A673 (cell line): ENCODE measurements around the gene VAT1L. TPM values are rescaled to one million over a fixed set of nuclear protein-coding genes. Genes with fewer than 3 reads are reported as not detected.

Experiments
- BruUV-seq: library from RNA; stranded (reverse); fragments of 400-500 nt; replicated peaks from 2 replicates; lab custom pipeline; 2021; lab: Mats Ljungman, UMichigan
- CTCF ChIA-PET: fragments of 300-600 bp; sonication (Branson Sonifier 250); formaldehyde crosslinking; loops from one replicate; lab custom pipeline; 2022; ENCODE audit warnings: antibody characterized with exemption; lab: Charles Lee
- POLR2A ChIA-PET: fragments of 300-600 bp; sonication (Branson Sonifier 250); formaldehyde crosslinking; loops from one replicate; lab custom pipeline; 2022; ENCODE audit warnings: antibody characterized with exemption; ENCODE audit not compliant: low non-redundant PET; lab: Charles Lee
- DNase-seq: peaks from one replicate; pipeline ENCODE4 v3.0.0-alpha.2; 2015; ENCODE audit warnings: low spot score
- H3K27ac ChIP-seq: fragments of 200-600 bp; sonication (generic); 2 replicates; pipeline ENCODE4 v1.5.1; 2016; ENCODE audit warnings: mixed run types, low read depth, mild to moderate bottlenecking, mixed read lengths, antibody characterized with exemption, low read length; ENCODE audit not compliant: poor library complexity, severe bottlenecking
- H3K27me3 ChIP-seq: fragments of 200-600 bp; sonication (generic); replicated peaks from 2 replicates; pipeline ENCODE4 v1.6.1; 2017; ENCODE audit warnings: mixed run types, low read depth, mild to moderate bottlenecking, mixed read lengths, antibody characterized with exemption, low read length; ENCODE audit not compliant: insufficient read depth, poor library complexity
- H3K36me3 ChIP-seq: fragments of 200-600 bp; sonication (generic); 2 replicates; pipeline ENCODE4 v1.6.1; 2016; ENCODE audit warnings: mixed run types, mild to moderate bottlenecking, mixed read lengths, antibody characterized with exemption, low read length; ENCODE audit not compliant: insufficient read depth, poor library complexity, severe bottlenecking
- H3K4me1 ChIP-seq: fragments of 200-600 bp; sonication (generic); 2 replicates; pipeline ENCODE4 v1.6.1; 2017; ENCODE audit warnings: mixed run types, mild to moderate bottlenecking, mixed read lengths, antibody characterized with exemption, low read length; ENCODE audit not compliant: insufficient read depth, poor library complexity, severe bottlenecking
- H3K4me3 ChIP-seq: fragments of 200-600 bp; sonication (generic); 2 replicates; pipeline ENCODE4 v1.5.1; 2016; ENCODE audit warnings: low read depth, mixed run types, mild to moderate bottlenecking, mixed read lengths, low read length; ENCODE audit not compliant: poor library complexity, severe bottlenecking
- H3K9me3 ChIP-seq: fragments of 200-600 bp; sonication (generic); 2 replicates; pipeline ENCODE4 v1.6.1; 2016; ENCODE audit warnings: mixed run types, low read depth, mild to moderate bottlenecking, mixed read lengths, antibody characterized with exemption, low read length; ENCODE audit not compliant: poor library complexity, severe bottlenecking
- CTCF ChIP-seq: fragments of 300-800, 200-600 bp; sonication (generic); conservative IDR thresholded peaks from 2 replicates; pipeline ENCODE4 v1.5.1; 2017; ENCODE audit warnings: low read depth, mild to moderate bottlenecking, antibody characterized with exemption, low read length, moderate library complexity, mixed read lengths
- EZH2 ChIP-seq: fragments of 200-600 bp; sonication (generic); IDR thresholded peaks from 2 replicates; pipeline ENCODE4 v1.6.1; 2017; ENCODE audit warnings: borderline replicate concordance, low read depth, mild to moderate bottlenecking, mixed read lengths, antibody characterized with exemption, low read length; ENCODE audit not compliant: poor library complexity, severe bottlenecking
- intact Hi-C: fragments of 100-400 bp; cut with micrococcal nuclease; formaldehyde crosslinking; loops from one replicate; pipeline ENCODE4 v1.10.0; 2022; ENCODE audit not compliant: unreplicated experiment
- total RNA-seq: library from RNA; stranded (reverse); gene quantifications from 2 replicates; pipeline ENCODE4 v1.2.3, GENCODE V29; 2021

The VAT1L gene
- total RNA-seq, 1 experiment from 2014 or later, result 0.09 TPM

DNA sequence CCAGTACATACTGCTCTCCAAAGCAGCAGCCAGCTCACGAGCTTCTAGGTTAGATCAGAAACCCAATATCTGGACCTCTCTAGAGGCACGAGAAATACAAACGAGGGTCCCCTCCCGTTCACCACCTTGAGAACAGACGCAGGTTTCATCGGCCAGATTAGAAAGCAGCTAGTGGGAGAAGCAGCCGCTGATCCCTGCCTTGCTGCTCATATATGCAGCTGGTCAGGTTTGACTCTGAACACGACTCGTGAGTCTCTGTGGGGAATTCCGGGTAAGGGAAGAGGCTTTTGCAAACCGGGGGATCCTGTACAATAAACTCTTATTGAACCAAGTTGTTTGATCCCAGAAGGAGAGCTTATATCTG is 1.6 kb downstream of the VAT1L start:
- BruUV-seq, result no TSS peak
- Histone ChIP-seq H3K27ac (no peak overlapping the region), H3K36me3 (no peaks in the 10 kb centered on the region), H3K27me3 (peaks cover 59% of the 10 kb centered on the region), H3K4me3 (no peak overlapping the region), H3K4me1 (no peaks in the 10 kb centered on the region), H3K9me3 (no peaks in the 10 kb centered on the region)
- TF ChIP-seq CTCF (no peak), EZH2 (no peak)
- POLR2A ChIA-PET, result no interaction called here
- CTCF ChIA-PET, result no interaction called here
- intact Hi-C loops, result no loop called here
- no peak for DNase-seq

DNA sequence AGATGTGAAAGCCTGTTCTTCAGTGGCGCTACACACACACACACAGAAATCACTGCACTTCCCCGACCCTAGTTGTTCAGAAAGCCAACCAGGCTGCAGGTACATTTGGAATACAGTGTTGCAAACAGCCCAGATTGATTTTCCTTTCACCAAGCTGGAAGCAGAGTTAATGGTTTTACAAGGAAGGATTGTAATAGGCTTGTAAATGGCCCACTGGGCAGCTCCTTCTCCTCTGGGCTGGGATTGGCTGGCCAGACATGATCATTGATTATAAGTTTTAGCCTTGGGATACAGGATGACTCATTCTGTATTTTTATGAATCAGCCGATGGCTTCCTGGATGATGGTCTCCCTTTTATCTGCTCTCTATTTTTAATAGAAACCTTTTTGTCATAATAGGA is 2.5 kb downstream of the VAT1L start:
- H3K4me1 ChIP-seq, result no peaks in the 10 kb centered on the region
- ChIA-PET CTCF (no interaction called here), POLR2A (no interaction called here)
- no peaks in the 10 kb centered on the region for H3K36me3 ChIP-seq
- no peak overlapping the region for H3K27ac ChIP-seq
- DNase-seq, result no peak
- no peak for TF ChIP-seq CTCF
- TF ChIP-seq EZH2, result no peak
- no peak overlapping the region for H3K4me3 ChIP-seq
- intact Hi-C loops, result no loop called here
- no TSS peak for BruUV-seq
- no peaks in the 10 kb centered on the region for H3K9me3 ChIP-seq
- peaks cover 59% of the 10 kb centered on the region for H3K27me3 ChIP-seq

DNA sequence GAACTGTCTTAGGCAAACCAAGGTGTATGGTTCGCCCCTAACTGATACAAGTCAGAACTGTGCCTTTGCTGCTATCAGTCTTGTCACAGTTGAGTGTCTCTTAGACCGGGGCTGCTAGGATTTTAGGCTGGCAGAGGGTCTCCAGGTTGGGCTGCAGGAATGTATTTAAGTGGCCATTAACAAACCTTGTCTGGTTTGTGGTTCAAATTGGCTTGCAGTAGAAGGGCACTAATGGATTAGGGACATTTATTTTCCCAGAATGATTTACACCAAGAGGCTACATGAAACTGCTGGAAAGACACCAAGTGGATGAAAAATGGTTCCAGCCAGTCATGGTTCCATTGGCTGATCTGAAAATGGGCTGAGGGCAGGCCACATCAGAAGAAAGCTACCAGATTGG is 5.1 kb downstream of the VAT1L start:
- CTCF ChIA-PET, result no interaction called here
- Histone ChIP-seq H3K4me3 (no peak overlapping the region), H3K36me3 (no peaks in the 10 kb centered on the region), H3K9me3 (no peaks in the 10 kb centered on the region), H3K27me3 (peaks cover 37% of the 10 kb centered on the region), H3K4me1 (no peaks in the 10 kb centered on the region), H3K27ac (no peak overlapping the region)
- intact Hi-C loops, result no loop called here
- TF ChIP-seq CTCF (no peak), EZH2 (no peak)
- DNase-seq, result no peak
- no TSS peak for BruUV-seq
- POLR2A ChIA-PET, result no interaction called here
